ENCODE results near the gene OR10AD1. TPM values are rescaled to one million over a fixed set of nuclear protein-coding genes. Genes with fewer than 3 reads are reported as not detected.
"Not testable (repeated sequence)": the region's sequence is repeated elsewhere in the genome, so short reads cannot be mapped to it uniquely, and the experiment has no call there.

Gene OR10AD1, protein sequence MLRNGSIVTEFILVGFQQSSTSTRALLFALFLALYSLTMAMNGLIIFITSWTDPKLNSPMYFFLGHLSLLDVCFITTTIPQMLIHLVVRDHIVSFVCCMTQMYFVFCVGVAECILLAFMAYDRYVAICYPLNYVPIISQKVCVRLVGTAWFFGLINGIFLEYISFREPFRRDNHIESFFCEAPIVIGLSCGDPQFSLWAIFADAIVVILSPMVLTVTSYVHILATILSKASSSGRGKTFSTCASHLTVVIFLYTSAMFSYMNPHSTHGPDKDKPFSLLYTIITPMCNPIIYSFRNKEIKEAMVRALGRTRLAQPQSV
- total RNA-seq, result not detected in 2 replicates
- polyA plus RNA-seq (2012), result not detected

DNA sequence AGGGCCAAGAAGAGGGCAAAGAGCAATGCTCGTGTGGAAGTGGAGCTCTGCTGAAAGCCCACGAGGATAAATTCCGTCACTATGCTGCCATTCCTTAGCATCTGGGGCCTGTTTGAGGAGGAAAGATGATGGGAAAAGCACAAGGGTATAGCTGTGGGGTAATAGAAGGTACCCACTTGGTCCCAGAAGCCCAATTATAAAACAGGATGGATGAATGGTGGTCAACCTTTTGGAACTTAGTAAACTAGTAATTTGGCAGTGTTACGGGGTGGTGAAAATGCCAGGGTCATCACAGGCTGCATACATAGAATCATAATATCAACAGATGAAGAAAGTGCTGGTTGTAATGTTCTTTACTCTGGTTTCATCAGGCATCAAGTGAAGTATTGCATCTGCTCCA is at the start of gene OR10AD1:
Gene OR10AD1, minus strand, starts transcription at position 101 of the 400 bp plus-strand sequence. Its CDS starts 0 bp downstream, at position 101.
- DNase-seq (ENCODE audit: low read depth), result no peak

DNA sequence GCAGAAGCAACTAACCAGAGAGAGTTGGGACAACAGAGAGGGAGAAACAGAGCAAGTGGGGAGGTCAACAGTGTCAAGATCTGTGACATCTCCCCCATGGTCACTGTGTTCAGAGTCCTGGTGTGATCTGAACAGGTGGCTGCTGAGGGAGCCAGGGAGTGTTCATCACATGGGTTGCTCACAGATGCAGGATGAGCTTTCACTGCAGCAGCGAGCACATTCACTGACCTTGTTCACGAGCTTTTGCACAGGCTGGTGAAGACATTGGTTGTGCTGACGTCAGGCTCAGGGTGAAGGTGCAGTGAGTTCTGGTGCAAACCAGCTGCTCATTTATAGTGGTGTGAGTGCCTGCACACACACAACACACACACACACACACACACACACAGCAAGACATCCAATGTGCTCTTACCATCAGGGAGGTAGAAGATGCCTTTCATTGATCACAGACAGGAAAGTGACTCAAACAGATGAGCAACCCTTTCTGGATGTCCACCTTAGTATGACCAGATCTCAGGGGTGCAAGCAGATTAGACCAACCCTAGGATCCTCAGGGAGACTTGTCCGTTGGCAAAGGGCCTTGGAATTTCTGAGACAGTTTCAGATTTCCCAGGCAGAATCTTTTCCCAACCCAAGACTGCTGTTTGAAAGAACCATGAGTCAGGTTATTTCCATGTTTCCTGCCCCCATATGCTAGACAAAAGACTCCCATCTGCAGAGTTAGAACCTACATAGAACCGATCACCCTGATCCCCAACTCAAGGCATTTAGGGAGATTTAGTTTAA is 44.3 kb upstream of the OR10AD1 start:
- DNase-seq (ENCODE audit: low read depth), result no peak

GRCh38 chr12:48237162-48237561 is 34.1 kb upstream of the OR10AD1 start:
- DNase-seq (ENCODE audit: low read depth), result no peak

- DNase-seq (ENCODE audit: low read depth), result no peak
These were observed 32.8 kb upstream of the OR10AD1 start for GRCh38 chr12:48235796-48236333.

DNA sequence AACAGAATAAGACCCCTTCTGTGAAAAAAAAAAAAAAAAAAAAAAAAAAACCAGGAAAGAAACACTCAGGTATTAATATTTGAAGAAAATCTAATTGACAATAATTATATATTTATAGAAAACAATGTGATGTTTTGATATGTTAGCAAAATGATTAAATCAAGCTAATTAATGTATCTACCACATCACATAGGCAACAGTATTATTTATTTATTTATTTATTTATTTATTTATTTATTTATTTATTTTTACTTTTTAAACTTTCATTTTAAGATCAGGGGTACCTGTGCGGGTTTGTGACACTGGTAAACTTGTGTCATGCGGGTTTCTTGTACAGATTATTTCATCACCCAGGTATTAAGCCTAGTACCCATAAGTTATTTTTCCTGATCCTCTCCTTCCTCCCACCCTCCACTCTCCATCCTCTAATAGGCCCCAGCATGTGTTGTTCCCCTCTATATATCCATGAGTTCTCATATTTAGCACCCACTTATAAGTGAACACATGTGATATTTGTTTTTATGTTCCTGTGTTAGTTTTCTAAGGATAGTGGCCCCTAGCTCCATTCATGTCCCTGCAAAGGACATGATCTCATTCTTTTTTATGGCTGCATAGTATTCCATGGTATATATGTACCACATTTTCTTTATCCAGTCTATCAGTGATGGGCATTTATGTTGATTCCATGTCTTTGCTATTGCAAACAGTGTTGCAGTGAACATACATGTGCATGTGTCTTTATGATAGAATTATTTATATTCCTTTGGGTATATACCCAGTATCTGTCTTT is 28.3 kb upstream of the OR10AD1 start:
- DNase-seq (ENCODE audit: low read depth), result not testable (repeated sequence)

- not testable (repeated sequence) for DNase-seq (ENCODE audit: low read depth)
These were observed 21.4 kb upstream of the OR10AD1 start for GRCh38 chr12:48224533-48224932.

DNA sequence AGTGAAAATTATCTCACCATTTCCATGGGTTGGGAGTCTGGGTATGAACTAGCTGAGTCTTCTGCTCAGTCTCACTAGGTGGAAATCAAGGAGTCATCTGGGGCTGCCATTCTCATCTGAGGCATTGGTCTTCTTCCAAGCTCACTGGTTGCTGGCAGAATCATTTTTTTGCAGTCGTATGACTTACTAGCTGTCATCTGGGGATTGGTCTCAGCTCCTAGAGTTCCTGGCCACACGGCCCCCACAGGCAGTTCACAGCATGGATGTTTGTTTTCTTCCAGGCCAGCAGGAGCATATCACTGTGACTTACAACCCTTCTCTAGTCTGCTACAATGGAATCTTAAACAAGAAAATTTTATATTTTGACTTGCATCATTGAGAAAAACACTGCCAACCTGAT is 18.6 kb upstream of the OR10AD1 start:
- DNase-seq (ENCODE audit: low read depth), result no peak

- DNase-seq (ENCODE audit: low read depth), result no peak
These were observed 17.6 kb upstream of the OR10AD1 start for GRCh38 chr12:48220701-48221100.

DNA sequence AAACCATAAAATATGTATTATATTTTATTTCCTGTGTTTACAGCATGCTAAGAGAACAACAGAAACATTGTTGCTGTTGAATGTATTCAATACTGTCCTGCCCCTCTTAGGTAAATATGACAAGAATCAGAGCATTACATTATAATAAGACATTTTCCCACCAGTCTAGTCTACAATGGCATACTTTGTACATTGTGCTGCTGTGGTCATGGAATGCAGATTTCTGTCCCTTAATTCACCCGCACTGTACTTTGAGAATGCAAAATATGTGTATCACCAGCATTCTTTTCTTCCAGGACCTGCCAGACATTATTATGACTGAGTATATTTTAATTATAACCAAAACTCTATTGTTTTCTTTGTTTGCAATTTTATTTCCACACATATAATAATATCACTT is 16.5 kb upstream of the OR10AD1 start:
- DNase-seq (ENCODE audit: low read depth), result no peak

DNA sequence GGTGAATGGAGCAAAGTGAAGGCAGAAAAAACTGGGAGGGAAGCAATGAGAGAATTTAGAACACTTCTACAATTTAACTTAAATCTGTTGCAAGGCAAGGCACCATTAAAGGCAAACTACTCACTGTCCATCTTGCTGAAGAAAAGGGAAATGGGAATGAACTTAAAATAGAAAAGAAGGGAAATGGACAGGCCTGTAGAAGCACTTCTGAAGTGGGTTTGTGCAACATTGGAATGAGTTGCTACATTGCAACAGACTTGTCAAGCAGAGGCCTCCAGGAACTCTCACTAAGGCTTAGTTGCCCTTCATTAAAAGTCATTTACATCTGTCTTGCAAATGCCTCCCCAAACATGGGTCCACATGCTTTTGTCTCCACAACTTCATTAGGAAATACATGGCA is 13.7 kb upstream of the OR10AD1 start:
- no peak for DNase-seq (ENCODE audit: low read depth)

DNA sequence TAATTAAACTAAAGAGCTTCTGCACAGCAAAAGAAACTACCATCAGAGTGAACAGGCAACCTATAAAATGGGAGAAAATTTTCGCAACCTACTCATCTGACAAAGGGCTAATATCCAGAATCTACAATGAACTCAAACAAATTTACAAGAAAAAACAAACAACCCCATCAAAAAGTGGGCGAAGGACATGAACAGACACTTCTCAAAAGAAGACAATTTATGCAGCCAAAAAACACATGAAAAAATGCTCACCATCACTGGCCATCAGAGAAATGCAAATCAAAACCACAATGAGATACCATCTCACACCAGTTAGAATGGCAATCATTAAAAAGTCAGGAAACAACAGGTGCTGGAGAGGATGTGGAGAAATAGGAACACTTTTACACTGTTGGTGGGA is 6.4 kb upstream of the OR10AD1 start:
- not testable (repeated sequence) for DNase-seq (ENCODE audit: low read depth)

GRCh38 chr12:48202766-48203165 is 326 bp downstream of the OR10AD1 start:
- no peak for DNase-seq (ENCODE audit: low read depth)

- DNase-seq (ENCODE audit: low read depth), result no peak
These were observed 1.6 kb downstream of the OR10AD1 start for GRCh38 chr12:48201516-48201915.

GRCh38 chr12:48201091-48201490 is 2.0 kb downstream of the OR10AD1 start:
- DNase-seq (ENCODE audit: low read depth), result no peak

- DNase-seq (ENCODE audit: low read depth), result no peak
These were observed 3.3 kb downstream of the OR10AD1 start for GRCh38 chr12:48199774-48200221.

GRCh38 chr12:48198985-48199384 is 4.1 kb downstream of the OR10AD1 start:
- DNase-seq (ENCODE audit: low read depth), result no peak

GRCh38 chr12:48198672-48198971 is 4.5 kb downstream of the OR10AD1 start:
- no peak for DNase-seq (ENCODE audit: low read depth)

DNA sequence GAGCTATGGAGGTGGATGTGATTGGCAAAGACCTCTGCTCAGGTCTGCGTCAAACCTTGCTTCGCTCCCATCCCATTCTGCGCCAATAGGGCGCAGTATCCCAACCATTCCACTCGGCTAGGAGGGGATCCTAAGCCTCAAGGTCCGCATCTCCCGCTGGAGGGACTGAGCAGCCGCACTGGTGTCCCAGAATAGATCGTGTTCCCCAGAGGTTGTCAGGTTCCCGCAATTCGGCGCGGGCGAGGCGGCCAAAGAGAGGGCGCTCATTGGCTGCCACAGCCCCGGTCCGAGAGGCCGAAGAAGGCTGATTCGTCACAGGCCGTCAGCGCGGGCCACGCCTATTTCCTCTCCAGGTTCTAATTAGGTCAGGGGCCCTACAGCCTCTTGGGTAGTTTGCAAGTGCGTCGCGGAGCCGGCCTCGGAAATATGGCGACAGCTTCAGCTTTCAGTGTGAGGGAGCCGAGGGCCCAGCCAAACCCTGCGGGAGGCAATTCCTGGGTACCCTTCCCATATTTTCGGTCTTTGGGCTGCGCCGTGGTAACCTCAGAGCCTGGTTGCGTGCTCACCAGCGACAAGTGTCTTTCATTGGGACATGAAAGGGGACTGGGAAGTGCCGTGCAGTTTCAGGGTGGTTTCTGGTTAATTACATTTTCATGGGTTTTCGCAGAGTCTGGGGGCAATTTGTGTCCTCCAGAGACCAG is 5.0 kb downstream of the OR10AD1 start:
- peak; percentile 31 for DNase-seq (ENCODE audit: low read depth)

DNA sequence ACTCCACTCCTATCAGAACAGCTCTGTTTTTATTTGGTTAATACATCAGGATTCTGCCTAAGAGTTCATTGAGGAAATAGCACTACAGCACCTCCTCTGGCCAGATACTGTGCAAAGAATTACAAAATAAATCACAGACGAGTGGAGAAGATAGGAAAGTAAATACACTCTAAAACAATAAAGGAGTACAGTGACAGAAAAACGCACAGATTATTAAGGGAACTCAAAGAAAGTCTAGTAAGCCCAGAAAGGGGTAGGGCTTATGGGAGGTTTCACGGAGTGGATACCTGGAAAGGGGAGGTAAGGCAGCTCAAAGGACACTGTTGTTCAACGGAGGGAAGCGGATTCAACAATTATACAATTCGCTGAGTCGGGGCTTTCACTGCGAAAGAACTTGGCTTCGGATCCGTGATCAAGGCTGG is 5.5 kb downstream of the OR10AD1 start:
- DNase-seq (ENCODE audit: low read depth), result no peak

DNA sequence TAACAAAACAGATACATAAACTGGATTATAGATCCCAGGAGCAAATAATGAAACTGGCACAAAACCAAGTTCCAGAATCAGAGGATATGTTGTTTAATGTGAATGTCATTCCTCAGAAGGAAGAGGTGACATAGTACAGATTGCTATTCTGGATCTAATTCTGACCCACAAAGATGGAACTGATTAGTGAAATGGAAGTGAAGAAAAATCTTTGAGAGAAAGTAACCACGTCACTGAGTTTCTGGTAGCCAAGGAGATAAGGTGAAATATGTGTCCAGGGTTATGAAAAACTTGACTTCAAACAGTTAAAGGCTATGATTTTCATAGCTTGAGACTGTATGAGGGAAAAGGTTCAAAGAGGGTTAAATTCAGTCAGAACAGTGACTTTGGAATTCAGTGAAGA is 8.3 kb downstream of the OR10AD1 start:
- no peak for DNase-seq (ENCODE audit: low read depth)

DNA sequence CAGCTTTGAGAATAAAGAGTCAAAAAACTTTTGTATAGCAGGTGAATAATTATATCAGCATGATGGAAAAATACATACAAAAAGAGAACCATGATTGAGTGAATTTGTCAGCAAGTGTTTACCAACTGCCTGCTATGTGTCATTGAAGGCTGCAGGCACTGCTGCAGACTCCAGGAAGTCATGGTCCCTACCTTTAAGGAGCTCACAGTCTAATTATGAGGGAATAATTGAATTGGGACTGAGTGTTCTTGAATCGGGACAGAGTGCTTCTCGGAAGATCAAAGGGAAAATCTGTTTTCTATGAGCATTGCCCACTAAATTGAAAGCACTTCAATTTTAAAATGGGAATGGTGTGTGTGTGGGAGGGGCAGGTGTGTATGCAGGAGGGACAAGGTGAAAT is 9.5 kb downstream of the OR10AD1 start:
- DNase-seq (ENCODE audit: low read depth), result no peak
